GM20000 (cell line): ENCODE results near the gene ZNF888.
"Not testable (repeated sequence)": the region's sequence is repeated elsewhere in the genome, so short reads cannot be mapped to it uniquely, and the experiment has no call there.

Experiments
- DNase-seq: peaks from one replicate; pipeline ENCODE4 v3.0.0; 2012; ENCODE audit warnings: low spot score
- CTCF ChIP-seq: IDR thresholded peaks from 2 replicates; pipeline ENCODE4 v1.5.1; 2012; ENCODE audit warnings: mild to moderate bottlenecking, control low read depth; ENCODE audit errors: extremely low read depth, missing control alignments

Gene ZNF888

GRCh38 chr19:52943884-52944643 is 20.8 kb upstream of the ZNF888 start:
- no peak for TF ChIP-seq CTCF
- no peak for DNase-seq

- TF ChIP-seq CTCF = no peak
- no peak for DNase-seq
Measured at GRCh38 chr19:52943134-52943883, 20.1 kb upstream of the ZNF888 start.

DNA sequence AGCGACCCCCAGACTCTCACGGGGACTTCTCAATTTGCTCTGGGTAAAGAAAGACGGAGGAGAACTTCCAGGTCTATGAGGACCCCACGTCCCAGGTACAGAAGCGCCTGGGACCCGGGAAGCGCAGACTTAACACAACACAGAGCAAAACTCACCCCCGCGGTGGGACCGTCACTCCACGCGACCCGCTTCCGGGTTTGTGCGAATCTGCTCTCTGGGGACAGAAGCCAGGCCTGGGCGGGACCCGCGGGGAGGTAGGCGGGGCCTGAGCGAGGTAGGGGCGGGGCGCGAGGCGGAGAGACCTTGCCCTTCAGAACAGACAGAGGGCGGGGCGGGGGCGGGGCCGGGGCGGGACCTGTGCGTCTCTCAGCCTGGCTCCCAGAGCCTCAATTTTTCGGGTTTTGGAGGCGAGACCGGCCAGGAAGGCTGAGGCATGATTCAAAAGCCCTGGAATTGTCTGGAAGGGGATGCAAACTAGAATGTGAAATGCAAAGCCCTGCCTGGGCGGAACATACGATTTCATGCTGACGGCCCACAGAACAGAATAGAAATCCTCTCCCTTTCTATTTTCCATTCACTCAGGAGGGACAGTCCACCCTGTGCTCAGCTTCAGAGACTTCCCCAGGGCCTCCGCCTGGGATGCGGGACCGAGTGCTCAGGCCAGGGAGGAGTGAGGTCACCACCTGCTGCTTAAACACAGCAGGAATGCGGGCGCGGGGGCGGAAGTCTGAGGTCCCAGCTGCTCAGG is 19.3 kb upstream of the ZNF888 start:
- no peak for TF ChIP-seq CTCF
- DNase-seq = peak; percentile 95

- TF ChIP-seq CTCF = no peak
- DNase-seq = no peak
Measured at GRCh38 chr19:52941941-52942385, 18.7 kb upstream of the ZNF888 start.

GRCh38 chr19:52941523-52941922 is 18.3 kb upstream of the ZNF888 start:
- DNase-seq = not testable (repeated sequence)

- not testable (repeated sequence) for DNase-seq
Measured at GRCh38 chr19:52940905-52941304, 17.7 kb upstream of the ZNF888 start.

- no peak for DNase-seq
- TF ChIP-seq CTCF = no peak
Measured at GRCh38 chr19:52938761-52939160, 15.5 kb upstream of the ZNF888 start.

DNA sequence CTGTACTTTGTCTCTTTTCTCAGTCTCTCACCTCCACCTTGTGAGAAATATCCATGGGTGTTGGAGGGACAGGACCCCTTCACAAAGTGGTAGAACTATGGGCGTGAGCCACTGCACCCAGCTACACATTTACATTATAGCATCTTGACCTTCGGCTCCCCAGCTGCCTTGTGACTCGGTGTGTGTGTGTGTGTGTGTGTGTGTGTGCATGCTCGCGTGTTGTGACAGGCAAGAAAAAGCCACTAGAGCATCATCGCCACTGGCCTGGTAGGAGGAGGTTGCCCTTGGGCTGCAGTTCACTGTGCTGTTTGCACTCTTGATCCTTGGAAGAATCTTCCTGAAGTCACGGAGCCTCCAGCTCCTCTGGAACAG is 13.7 kb upstream of the ZNF888 start:
- TF ChIP-seq CTCF = no peak
- DNase-seq = no peak
